GM15510 (cell line): Measurements from ENCODE around the gene ASRGL1.

Experiments
- POLR2A ChIP-seq: IDR thresholded peaks from 3 replicates; pipeline ENCODE4 v1.6.1; 2011; ENCODE audit warnings: borderline replicate concordance; ENCODE audit not compliant: insufficient read length; ENCODE audit errors: extremely low read depth

The ASRGL1 gene

DNA sequence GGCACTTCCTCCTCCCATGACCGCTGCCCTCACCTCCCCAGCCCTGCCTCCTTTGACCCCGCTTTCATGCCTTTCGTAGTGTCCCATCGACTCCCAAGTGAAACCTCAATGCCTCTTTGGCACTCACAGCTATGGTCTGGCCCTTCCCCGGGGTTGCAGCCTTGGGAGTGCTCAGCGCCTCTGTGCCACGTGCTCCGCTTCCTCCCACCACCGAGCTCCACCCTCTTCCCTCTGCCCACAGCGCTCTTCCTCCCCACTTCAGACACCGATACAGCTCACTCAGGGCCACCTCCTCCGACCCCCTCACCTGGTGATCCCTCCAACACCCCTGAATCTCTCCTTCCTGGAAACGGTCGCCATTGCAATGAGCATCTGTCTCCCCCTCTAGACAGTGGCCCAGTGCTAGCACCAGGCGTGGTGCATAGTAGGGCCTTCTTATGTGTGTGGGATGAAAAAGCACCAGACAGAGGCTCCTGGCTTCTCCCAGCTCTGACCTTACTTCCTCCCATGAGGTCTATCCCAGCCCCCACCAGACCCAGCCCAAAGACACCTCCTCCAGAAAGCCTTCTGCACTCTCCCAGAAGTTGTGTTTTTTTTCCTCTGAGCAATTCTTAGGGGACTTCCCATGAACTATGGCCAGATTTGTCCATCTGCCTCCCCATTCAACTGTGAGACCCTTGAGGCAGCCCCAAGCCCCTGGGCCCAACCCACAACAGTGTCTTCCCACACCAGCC is 65.1 kb downstream of the ASRGL1 start:
- TF ChIP-seq POLR2A, result no peak

DNA sequence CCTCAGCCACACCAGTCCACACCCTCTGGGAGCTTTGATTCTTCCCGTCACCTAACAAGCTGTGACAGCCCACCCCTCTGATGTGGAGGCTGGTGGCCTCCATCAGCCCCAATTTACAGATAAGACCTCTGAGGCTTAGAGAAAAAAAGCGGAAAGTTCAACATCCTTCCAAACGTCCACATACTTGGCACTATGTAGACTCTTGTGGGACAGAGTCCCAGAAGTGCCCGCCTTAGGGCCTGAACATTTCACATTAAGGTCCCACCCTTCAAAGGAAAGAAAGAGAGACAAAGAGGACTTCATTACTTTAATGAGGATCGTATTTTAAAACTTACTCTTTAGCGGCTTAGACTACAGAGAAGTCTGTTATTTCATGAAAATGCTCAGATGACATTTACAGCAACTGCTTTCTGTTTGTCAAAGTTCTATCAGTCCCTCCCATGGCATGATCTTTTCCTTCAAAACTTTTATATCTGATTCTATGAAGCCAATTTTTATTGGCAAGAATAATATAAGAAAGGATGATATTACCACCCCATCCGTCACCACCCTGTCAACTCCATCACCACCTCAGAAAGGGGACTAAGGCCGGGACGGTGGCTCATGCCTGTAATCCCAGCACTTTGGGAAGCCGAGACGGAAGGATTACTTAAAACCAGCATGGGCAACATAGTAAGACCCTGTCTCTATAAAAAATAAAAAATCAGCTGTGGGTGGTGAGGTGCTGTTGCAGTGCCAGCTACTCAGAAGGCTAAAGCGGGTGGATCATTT is 65.9 kb downstream of the ASRGL1 start:
- TF ChIP-seq POLR2A, result no peak

DNA sequence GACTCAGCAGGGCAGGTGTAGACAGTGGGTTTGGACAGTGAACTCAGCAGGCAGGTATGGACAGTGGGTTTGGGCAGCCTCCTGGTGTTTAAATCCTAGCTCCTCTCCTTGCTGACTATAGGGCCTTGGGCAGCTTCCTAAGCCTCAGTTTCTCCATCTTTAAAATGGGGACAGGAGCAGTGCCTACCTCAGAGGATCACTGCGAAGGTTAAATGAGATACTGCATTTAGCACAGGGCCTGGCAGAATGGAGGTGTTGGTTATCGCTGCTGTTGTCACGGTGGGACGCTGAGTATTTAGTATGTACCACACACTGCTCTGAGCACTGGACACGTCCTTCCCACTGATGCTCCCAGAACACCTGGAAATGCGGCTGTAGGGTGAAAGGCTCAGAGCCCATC is 67.2 kb downstream of the ASRGL1 start:
- TF ChIP-seq POLR2A, result no peak

DNA sequence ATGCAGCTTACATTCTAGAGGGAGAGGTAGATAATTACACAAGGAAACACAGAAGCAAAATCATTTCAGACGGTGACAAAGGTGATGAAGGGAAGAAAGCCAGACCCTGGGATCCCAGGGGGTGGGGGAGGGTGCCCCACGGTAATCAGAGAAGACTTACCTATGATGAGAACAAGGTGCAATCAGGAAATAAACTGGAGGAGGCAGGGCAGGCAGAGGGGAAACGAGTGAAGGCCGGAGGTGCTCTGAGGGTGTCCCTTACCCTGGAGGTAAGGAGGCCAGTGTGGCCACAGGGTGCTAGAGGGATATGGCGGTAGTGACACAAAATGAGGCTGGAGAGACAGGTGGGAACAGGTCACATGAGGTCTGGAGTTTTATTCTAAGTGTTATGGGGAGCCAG is 67.7 kb downstream of the ASRGL1 start:
- TF ChIP-seq POLR2A, result no peak

DNA sequence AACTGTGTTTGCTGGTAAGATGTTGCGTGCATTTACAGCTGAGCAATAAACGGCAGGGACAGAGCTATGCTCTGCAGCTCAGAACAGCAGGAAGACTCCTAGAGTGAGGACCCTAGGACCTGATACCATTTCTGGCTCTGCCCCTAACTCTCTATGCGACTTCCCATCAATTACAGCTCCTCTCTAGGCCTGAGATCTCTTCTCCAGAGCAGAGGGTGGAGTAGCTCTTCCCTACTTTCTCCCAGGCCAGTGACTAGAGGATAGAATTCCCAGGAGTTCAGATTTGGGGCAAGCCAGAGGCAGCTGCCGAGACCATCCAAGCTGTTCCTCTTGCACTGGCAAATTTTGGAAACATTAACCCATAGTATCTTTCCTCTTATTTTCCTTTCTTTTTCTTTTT is 68.8 kb downstream of the ASRGL1 start:
- no peak for TF ChIP-seq POLR2A

DNA sequence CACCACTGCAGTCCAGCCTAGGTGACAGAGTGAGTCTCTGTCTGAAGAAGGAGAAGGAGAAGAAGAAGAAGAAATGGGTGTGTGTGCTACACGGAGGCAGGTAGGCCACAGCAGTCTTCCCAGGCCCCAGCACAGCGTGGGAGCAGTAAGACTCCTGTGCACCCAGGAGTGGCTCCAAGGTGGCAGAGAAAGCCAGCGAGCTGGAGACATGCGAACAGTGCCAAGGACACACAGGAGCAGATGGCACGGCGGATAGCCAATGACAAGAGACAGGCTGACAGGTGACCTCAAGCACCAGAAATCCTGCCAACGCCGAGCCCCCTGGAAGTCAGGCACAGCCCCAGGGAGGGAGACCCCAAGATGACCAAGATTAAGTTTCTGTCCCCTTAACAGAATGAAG is 72.6 kb downstream of the ASRGL1 start:
- TF ChIP-seq POLR2A, result no peak

DNA sequence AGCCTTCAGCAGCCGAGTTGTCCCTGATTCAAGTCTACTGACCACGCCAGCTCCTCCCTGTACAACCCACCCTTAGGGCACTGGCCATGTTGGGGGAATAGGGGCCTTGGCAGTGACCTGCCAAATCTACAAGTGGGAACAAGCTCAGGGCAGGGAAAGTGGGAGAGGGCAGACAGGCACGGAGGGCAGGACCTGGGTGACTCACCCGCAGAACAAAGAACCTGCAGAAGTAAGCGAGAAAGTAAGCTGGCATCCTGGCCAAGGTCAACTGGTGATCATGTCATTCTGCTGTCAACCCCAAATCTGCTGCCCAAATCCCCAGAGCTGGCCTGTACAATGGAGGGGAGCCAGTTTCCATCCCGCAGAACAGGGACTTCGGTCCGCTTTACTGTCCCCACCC is 73.7 kb downstream of the ASRGL1 start:
- TF ChIP-seq POLR2A, result no peak

DNA sequence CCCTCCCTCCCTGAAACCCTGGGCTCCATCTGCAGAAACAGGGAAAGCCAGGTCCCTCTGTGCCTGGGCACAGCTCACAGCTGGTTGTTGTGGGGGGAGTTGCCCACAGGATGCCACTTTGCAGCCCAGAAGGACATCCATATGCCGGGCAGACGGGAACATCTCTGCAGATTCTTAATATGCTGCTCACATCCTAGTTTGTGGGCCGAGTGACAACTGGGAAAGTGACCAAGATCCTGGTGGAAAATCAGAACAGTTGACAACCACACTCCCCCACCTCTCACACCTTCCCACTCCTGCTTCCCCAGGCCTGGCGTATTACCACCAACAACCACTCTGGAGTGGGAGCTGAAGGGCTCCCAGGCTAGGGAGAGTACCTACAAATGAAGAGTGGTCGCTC is 74.3 kb downstream of the ASRGL1 start:
- TF ChIP-seq POLR2A, result no peak

DNA sequence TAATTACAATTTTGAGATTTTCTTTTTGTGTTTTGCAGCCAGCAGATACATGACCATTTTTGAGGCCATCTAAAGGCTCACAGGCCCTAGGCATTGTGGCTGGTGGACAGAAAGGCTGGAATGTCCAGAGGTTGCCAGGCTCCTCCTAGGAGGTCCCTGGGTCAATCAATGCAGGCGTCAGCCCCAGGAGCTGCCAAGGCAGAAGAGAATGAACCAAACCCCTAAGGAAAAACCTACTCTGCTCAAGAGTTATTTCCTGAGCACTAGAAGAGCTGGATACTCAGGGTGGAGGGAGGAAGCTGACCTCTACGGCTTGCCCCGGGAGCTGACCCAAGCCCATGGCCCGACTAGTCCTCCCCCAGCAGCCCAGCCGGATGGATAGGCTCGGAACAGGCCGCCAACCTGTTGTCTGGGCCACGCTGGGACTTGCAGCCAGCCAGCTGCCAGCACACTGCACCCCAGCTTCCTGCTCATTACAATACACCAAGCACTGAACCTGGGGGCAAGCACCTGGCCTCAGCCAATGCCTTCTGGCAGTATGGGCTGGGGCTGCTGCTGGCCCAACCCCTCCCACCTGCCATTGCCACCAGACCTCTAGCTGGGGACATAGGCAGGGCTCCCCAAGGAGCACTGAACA is 75.9 kb downstream of the ASRGL1 start:
- TF ChIP-seq POLR2A, result no peak

DNA sequence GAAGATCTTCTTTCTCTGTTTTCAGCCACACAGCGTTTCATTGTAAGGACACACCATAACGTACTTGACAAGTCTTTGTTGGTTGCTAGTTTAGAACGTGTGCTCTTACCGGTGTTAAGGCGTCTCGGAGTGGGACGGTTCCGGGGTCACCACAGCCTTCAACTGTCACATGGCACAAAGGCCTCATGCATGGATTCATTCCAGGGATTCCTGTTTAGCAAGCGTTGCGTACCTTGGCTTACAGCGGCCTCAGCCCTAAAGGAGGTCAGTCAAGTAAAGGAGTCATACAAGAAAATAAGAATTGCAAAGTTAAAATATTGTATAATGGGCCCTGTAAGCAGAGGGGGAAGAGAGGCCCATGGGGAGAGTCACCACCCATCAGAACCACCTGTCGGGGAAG is 79.3 kb downstream of the ASRGL1 start:
- TF ChIP-seq POLR2A, result no peak

DNA sequence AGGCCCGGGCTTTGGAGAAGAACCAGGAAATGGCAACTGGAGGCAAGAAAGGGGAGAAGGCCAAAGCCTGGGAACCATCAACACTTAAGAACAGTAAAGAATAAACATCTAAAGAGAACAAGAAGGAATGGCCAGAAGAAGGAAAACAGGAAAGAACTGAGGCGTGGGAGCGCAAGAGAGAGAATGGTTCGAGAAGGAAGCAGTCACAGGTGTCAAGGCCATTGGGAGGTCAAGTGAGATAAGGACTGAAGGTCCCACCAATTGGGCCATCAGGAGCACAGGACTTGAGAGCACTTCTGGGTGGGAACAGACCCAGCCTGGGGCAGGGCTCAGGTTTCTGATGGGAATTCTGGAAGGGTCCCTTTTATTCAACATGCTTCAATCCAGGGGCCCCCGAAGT is 80.9 kb downstream of the ASRGL1 start:
- no peak for TF ChIP-seq POLR2A

DNA sequence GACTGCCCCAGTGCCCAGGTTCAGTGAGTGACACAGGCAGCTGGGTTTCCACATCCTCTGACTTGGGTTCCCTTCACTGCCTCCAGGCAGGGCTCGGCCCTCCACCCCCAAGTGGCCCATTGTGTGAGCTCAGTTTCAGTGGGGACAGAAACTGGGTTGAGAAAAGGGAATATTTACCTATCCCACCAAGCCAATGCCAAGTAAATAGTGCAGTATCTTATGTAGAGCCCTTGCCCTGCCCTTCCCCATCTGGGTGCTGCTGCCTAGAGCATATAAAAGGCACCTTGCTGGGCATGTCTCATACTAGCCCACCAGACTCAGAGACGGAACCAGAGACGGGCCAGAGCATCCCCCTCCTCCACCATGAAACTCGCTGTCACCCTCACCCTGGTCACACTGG is 81.5 kb downstream of the ASRGL1 start, which contains the start of gene SCGB1A1:
SCGB1A1 (plus strand) TSS at position 301 of the 400 bp plus-strand sequence; CDS start at position 364, 63 bp downstream.
- no peak for TF ChIP-seq POLR2A

DNA sequence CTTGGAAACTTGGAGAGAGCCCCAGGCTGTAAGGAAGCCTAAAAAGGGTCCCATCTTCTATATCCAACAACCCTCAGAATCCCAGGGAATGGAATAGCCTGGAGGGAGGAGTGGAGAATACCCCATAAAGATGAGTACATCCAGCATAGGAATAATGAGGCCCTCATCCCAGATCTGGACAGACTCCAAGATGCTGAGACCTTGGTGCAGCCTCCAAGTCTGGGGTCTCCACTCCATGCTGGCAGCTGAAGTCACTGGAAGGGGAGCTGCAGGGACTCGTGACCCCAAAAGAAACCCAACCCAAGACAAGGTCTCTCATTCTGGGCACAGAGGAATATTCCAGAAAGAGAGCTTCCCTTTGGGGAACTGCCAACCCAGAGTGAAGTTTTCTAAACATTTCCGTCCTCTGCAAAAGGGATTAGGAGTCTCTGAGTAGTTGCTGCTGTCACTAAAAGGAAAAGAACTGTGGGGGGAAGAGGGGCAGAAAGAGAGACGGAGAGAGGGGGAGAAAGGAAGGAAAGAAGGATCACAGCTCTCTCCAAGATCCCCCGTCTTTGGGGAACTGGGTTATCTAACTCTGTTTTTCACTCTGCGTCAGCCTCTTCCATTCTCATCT is 82.2 kb downstream of the ASRGL1 start:
- no peak for TF ChIP-seq POLR2A

DNA sequence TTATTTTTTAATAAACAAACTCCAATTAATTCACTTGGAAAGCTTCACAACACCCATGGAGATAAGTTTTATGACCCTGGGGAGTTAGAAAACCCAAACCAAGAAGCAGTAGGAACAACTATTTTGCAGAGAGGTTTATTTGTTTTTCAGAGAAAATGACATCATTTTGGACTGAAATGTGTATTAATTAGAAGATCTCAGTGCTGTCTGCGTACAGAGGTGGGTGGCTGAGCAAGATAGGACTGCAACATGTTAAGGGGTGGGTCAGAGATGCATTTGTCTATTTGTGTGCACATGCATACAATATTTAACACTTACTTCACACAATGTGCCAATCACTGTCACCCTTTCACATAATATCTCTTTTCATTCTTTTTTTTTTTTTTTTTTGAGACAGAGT is 82.7 kb downstream of the ASRGL1 start:
- TF ChIP-seq POLR2A, result no peak

DNA sequence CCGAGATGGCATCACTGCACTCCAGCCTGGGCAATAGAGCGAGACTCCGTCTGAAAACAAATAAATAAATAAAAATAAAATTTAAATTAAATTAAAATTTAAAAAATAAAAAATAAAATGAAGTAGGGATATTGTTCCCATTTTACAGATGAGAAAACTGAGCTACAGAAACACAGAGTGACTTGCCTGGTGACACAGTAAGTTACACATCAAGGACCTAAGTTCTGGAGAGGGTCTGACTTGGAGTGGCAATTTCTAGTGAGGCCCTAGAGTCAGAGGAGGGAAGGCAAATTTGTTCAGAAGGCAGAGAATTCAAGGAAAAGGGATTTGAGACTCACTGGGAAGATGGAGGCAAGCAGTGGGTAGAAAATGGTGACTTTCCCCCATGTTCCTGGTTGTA is 83.6 kb downstream of the ASRGL1 start:
- no peak for TF ChIP-seq POLR2A
